ENCODE results near the gene NRXN3. TPM values are rescaled to one million over a fixed set of nuclear protein-coding genes. Genes with fewer than 3 reads are reported as not detected.

NRXN3 gene
- total RNA-seq, 2 donors from 2014 or later, result 1.3 to 2.3 TPM

DNA sequence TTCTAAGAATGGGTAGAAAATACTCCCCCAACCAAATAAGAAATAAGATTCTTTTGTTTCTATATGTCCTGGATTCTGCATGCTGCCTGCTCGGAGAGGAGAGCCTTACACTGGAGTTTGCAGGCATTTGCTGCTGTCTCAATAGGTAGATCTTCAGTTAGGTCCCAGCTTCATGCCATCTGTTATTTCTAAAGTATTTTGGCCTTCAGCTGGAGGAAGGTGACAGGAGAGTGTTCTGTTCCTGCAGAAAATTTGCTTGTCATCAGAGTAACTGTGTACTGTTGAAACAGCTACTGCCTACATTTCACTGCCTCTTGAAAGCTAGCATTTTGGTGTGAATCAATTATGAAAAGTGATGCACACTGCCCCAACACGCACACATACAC lies 966.9 kb downstream of the NRXN3 start:
- WGBS, 2 donors, result 75 to 90% methylated on average over 2 of the region's 2 CpGs
- intact Hi-C loops (cut with DNase I), result no loop called here

DNA sequence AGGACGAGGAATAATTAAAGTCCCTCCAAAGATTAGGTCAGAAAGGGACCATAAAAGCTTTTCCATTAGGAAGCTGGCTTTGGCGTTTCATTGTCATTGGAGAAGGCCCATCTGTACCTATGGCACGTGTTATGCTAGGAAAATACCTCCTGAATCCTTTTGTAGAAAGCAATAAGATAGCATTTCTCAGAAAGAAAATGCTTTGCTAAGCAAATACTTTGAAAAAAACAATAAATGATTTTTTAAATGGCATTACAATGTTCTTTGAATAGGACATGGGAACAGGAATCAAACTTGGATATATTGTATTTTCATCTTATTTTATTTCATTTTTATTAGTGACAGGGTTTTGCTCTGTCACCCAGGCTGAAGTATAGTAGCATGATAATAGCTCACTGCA lies 967.7 kb downstream of the NRXN3 start:
- H3K27ac ChIP-seq, result no peak overlapping the region
- 73 to 74% methylated on average over 3 of the region's 3 CpGs for WGBS, 2 donors
- H3K9me3 ChIP-seq, result no peaks in the 10 kb centered on the region
- H3K36me3 ChIP-seq (replicated peaks in 1 of 2; ENCODE audit: insufficient read depth in 1 of 2, low read depth in 2 of 2), result no peaks in the 10 kb centered on the region
- TF ChIP-seq, protein P1, sequence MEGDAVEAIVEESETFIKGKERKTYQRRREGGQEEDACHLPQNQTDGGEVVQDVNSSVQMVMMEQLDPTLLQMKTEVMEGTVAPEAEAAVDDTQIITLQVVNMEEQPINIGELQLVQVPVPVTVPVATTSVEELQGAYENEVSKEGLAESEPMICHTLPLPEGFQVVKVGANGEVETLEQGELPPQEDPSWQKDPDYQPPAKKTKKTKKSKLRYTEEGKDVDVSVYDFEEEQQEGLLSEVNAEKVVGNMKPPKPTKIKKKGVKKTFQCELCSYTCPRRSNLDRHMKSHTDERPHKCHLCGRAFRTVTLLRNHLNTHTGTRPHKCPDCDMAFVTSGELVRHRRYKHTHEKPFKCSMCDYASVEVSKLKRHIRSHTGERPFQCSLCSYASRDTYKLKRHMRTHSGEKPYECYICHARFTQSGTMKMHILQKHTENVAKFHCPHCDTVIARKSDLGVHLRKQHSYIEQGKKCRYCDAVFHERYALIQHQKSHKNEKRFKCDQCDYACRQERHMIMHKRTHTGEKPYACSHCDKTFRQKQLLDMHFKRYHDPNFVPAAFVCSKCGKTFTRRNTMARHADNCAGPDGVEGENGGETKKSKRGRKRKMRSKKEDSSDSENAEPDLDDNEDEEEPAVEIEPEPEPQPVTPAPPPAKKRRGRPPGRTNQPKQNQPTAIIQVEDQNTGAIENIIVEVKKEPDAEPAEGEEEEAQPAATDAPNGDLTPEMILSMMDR (IDR thresholded peaks at IDR 0.05), result no peak
- no peak for TF ChIP-seq POLR2A (IDR thresholded peaks at IDR 0.05)
- no peak for DNase-seq
- H3K4me3 ChIP-seq, result no peak overlapping the region
- no peaks in the 10 kb centered on the region for H3K27me3 ChIP-seq
- no peak for ATAC-seq
- intact Hi-C loops (cut with DNase I), result no loop called here
- no peaks in the 10 kb centered on the region for H3K4me1 ChIP-seq

More for the DNA sequence above, 966.9 kb downstream of the NRXN3 start:
- Histone ChIP-seq H3K4me3 (no peak overlapping the region), H3K9me3 (no peaks in the 10 kb centered on the region), H3K27me3 (no peaks in the 10 kb centered on the region), H3K27ac (no peak overlapping the region), H3K4me1 (no peaks in the 10 kb centered on the region), H3K36me3 (replicated peaks in 1 of 2; ENCODE audit: insufficient read depth in 1 of 2, low read depth in 2 of 2) (no peaks in the 10 kb centered on the region)
- ATAC-seq, result no peak
- no peak for DNase-seq
- no peak for TF ChIP-seq POLR2A (IDR thresholded peaks at IDR 0.05)
- TF ChIP-seq, protein P1 (IDR thresholded peaks at IDR 0.05), result no peak

DNA sequence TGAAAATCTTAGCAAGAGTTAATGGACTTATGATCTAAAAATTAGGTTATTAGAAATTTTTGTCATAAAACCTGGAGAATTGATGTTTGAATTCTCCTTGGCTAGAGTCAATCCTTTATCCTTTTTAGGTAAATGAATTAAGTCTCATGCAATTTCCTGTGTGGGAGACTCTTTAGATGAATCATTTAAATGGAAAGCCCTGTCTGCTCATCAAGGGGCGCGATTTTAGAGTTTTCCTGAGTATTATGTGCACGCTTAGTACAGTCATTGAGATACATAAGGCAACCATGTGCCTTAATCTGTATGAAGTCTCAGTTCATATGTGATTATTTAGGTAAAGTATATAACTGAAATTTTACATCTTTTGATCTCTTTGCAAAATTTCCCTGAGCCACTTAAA lies 974.7 kb downstream of the NRXN3 start:
- DNase-seq (no peak), ATAC-seq (no peak)
- no peak overlapping the region for H3K27ac ChIP-seq
- intact Hi-C loops (cut with DNase I), result no loop called here
- WGBS, 2 donors, result 87 to 92% methylated on average over 3 of the region's 3 CpGs
- H3K36me3 ChIP-seq (replicated peaks in 1 of 2; ENCODE audit: insufficient read depth in 1 of 2, low read depth in 2 of 2), result no peaks in the 10 kb centered on the region
- H3K4me1 ChIP-seq, result no peaks in the 10 kb centered on the region
- no peak overlapping the region for H3K4me3 ChIP-seq
- TF ChIP-seq, protein P1 (IDR thresholded peaks at IDR 0.05), result no peak
- TF ChIP-seq POLR2A (IDR thresholded peaks at IDR 0.05), result no peak
- no peaks in the 10 kb centered on the region for H3K9me3 ChIP-seq
- no peaks in the 10 kb centered on the region for H3K27me3 ChIP-seq

DNA sequence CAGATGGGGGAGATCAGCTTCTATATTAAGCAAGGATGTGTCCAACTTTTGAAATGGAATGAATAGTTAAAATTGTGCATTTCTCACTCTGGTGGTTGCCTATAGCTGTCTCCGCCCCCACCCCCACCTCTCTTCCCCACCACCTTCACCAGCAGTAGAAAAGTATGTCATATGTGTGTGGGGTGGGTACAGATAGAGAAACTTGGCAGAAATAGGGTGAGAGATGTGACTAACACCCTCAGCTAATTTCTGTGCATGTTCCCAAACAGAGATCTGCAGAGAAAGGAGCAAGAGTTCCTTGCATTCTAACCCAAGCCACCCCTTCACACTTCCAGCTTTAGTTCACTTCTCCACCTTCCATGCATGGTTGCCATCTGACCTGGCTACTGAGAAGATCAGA lies 980.1 kb downstream of the NRXN3 start:
- ATAC-seq (no peak), DNase-seq (no peak)
- no peak for TF ChIP-seq POLR2A (IDR thresholded peaks at IDR 0.05)
- TF ChIP-seq, protein P1 (IDR thresholded peaks at IDR 0.05), result no peak
- intact Hi-C loops (cut with DNase I), result no loop called here
- Histone ChIP-seq H3K4me1 (no peaks in the 10 kb centered on the region), H3K36me3 (replicated peaks in 1 of 2; ENCODE audit: insufficient read depth in 1 of 2, low read depth in 2 of 2) (no peaks in the 10 kb centered on the region), H3K4me3 (no peak overlapping the region), H3K9me3 (no peaks in the 10 kb centered on the region), H3K27me3 (no peaks in the 10 kb centered on the region), H3K27ac (no peak overlapping the region)
- WGBS, 2 donors, result 79 to 92% methylated on average over 1 of the region's 1 CpG

DNA sequence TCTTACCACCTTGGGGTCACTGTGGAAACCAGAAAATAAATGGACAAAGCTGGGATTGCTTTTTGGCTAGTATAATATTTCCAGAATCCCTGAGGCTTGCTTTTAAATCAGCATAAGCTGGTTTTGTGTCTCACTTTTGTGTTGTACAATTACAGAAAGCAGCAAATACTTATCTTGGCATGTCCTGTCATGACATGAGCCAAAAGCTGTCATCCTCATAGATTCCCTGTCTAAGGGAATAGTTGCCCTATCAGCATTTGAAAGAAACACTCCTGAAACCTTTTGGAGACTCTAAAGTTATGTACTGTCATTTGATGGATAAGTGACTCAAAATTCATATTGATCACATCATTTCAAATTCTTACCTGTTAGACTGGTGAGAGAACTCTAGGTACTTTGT lies 987.2 kb downstream of the NRXN3 start:
- H3K36me3 ChIP-seq (replicated peaks in 1 of 2; ENCODE audit: insufficient read depth in 1 of 2, low read depth in 2 of 2), result no peaks in the 10 kb centered on the region
- H3K9me3 ChIP-seq, result no peaks in the 10 kb centered on the region
- intact Hi-C loops (cut with DNase I), result no loop called here
- no peak overlapping the region for H3K27ac ChIP-seq
- no peaks in the 10 kb centered on the region for H3K4me1 ChIP-seq
- no peak for ATAC-seq
- H3K4me3 ChIP-seq, result no peak overlapping the region
- TF ChIP-seq, protein P1 (IDR thresholded peaks at IDR 0.05), result no peak
- no peak for TF ChIP-seq POLR2A (IDR thresholded peaks at IDR 0.05)
- H3K27me3 ChIP-seq, result no peaks in the 10 kb centered on the region
- DNase-seq, result no peak

Measured in body of pancreas (tissue), 4 donors.